Keratinocyte (primary cell): ENCODE measurements around the gene TRAF2. TPM values are rescaled to one million over a fixed set of nuclear protein-coding genes. Genes with fewer than 3 reads are reported as not detected.

Source experiments
- DNase-seq: peaks from one replicate; pipeline ENCODE4 v3.0.0-alpha.2; 2011; ENCODE audit warnings: low read depth, missing footprints, low spot score
- FAIRE-seq: peaks from 2 replicates; lab custom pipeline; 2011; peaks lifted over from hg19 to GRCh38; lab: Jason Lieb, UNC
- H2AFZ ChIP-seq: 2 replicates; pipeline ENCODE4 v1.6.0; 2012; ENCODE audit warnings: low read length, control low read depth, inconsistent platforms; ENCODE audit not compliant: control insufficient read depth
- H3K27ac ChIP-seq: 2 replicates; pipeline ENCODE4 v1.5.1; 2011; ENCODE audit warnings: low read length; ENCODE audit not compliant: control insufficient read depth, insufficient read depth
- H3K27me3 ChIP-seq: 3 replicates; pipeline ENCODE4 v1.6.0; 2011; ENCODE audit warnings: low read length; ENCODE audit not compliant: control insufficient read depth, insufficient read depth; ENCODE audit errors: extremely low read depth
- H3K36me3 ChIP-seq, 2 experiments: 2 replicates in 1 of 2; 3 replicates in 1 of 2; pipeline ENCODE4 v1.5.1; 2011; ENCODE audit warnings: low read length in 2 of 2, mild to moderate bottlenecking in 1 of 2; ENCODE audit not compliant: control insufficient read depth in 2 of 2, insufficient read depth in 2 of 2; ENCODE audit errors: extremely low read depth in 1 of 2
- H3K4me1 ChIP-seq: 3 replicates; pipeline ENCODE4 v1.5.1; 2011; ENCODE audit warnings: low read length; ENCODE audit not compliant: control insufficient read depth, insufficient read depth; ENCODE audit errors: extremely low read depth
- H3K4me2 ChIP-seq: 3 replicates; pipeline ENCODE4 v1.6.0; 2011; ENCODE audit warnings: low read depth, low read length; ENCODE audit not compliant: control insufficient read depth, insufficient read depth; ENCODE audit errors: extremely low read depth
- H3K4me3 ChIP-seq, 3 experiments: fragments of 200-600 bp in 1 of 3; sonication (generic) in 1 of 3; 2 replicates in 2 of 3; 3 replicates in 1 of 3; pipeline ENCODE4 v1.5.1; 2011 to 2016; ENCODE audit warnings: low read length in 3 of 3, mild to moderate bottlenecking in 3 of 3, control low read depth in 2 of 3, inconsistent platforms in 1 of 3, low read depth in 1 of 3, mixed read lengths in 1 of 3, mixed run types in 1 of 3, moderate library complexity in 1 of 3; ENCODE audit not compliant: control insufficient read depth in 2 of 3, insufficient read depth in 2 of 3; ENCODE audit errors: extremely low read depth in 1 of 3
- H3K79me2 ChIP-seq: 2 replicates; pipeline ENCODE4 v1.6.0; 2012; ENCODE audit warnings: low read length; ENCODE audit not compliant: control insufficient read depth, insufficient read depth
- H3K9ac ChIP-seq: 3 replicates; pipeline ENCODE4 v1.6.0; 2011; ENCODE audit warnings: low read length; ENCODE audit not compliant: control insufficient read depth, insufficient read depth; ENCODE audit errors: extremely low read depth
- H3K9me1 ChIP-seq: 3 replicates; pipeline ENCODE4 v1.6.0; 2011; ENCODE audit warnings: low read length; ENCODE audit not compliant: control insufficient read depth, insufficient read depth; ENCODE audit errors: extremely low read depth
- H3K9me3 ChIP-seq: 2 replicates; pipeline ENCODE4 v1.5.1; 2012; ENCODE audit warnings: low read depth, low read length; ENCODE audit not compliant: control insufficient read depth
- H4K20me1 ChIP-seq: 3 replicates; pipeline ENCODE4 v1.6.0; 2011; ENCODE audit warnings: low read length; ENCODE audit not compliant: control insufficient read depth, insufficient read depth; ENCODE audit errors: extremely low read depth
- EZH2 ChIP-seq: IDR thresholded peaks from one replicate; pipeline ENCODE4 v1.6.1; 2012; ENCODE audit warnings: inconsistent platforms, mild to moderate bottlenecking, low read length, moderate library complexity
- dilution Hi-C: fragments of 300-500 bp; cut with MboI; formaldehyde crosslinking; loops from one replicate; pipeline ENCODE4 v1.7.0; 2020; ENCODE audit warnings: low sequenced_read_pairs; ENCODE audit not compliant: extremely low pct_ligation_motif_present
- polyA plus RNA-seq, 5 experiments: library from polyadenylated mRNA; depleted of rRNA in 3 of 5; stranded (reverse) in 3 of 5; stranded (forward) in 1 of 5; unstranded in 1 of 5; fragments of >200 nt; gene quantifications; 1 replicate in 1 of 5; 2 replicates in 3 of 5; 3 replicates in 1 of 5; pipeline versions ENCODE4 v1.2.1 to v1.2.3, GENCODE V29; 2011 to 2012; ENCODE audit warnings: missing spikeins in 2 of 5, low read depth in 1 of 5, low replicate concordance in 1 of 5
- small RNA-seq, 3 experiments: library from RNA; depleted of rRNA; stranded (forward); fragments of <200 nt; gene quantifications; one replicate each; pipeline ENCODE3, GENCODE V24; 2012; ENCODE audit warnings: low read depth in 3 of 3, low replicate concordance in 1 of 3; ENCODE audit not compliant: insufficient read length in 3 of 3
- TF ChIP-seq, protein P1 (sequence below), 3 experiments: IDR thresholded peaks in 1 of 3; conservative IDR thresholded peaks in 1 of 3; optimal IDR thresholded peaks in 1 of 3; 2 replicates in 2 of 3; 3 replicates in 1 of 3; pipeline versions ENCODE3 to v1.5.1; 2011; ENCODE audit warnings: low read length in 3 of 3, mild to moderate bottlenecking in 3 of 3, moderate library complexity in 2 of 3, control low read depth in 1 of 3, inconsistent platforms in 1 of 3; ENCODE audit not compliant: insufficient read depth in 2 of 3; ENCODE audit errors: extremely low read depth in 1 of 3

Gene TRAF2
- polyA plus RNA-seq, 1 donor (not counting 4 experiments of a cell fraction or from before 2014, with no cell fraction given) = 9.9 TPM

DNA sequence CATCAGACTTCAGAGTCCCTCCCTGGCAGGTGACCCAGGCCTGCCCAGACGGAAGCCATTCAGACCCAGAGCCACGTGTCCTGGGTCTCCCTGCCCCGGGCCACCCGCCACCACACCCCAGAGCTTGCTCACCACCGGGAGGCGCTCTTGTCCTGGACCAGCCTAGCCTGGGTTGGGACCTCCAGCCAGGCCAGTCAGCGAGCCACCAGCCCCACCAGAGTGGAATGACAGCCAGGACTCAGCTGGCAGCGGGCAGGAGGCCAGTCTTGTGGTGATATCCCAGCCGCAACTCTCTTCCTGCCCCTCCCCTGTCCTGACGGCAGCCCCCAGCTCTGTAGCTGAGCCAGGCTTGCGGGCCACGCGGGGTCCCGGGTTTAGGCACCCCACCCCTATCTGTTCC lies 89.3 kb downstream of the TRAF2 start:
- Histone ChIP-seq H3K4me1 (peaks cover 8% of the 10 kb centered on the region), H3K9me3 (no peaks in the 10 kb centered on the region), H2AFZ (no peak overlapping the region), H4K20me1 (no peaks in the 10 kb centered on the region), H3K9ac (no peak overlapping the region), H3K27ac (no peak overlapping the region), H3K27me3 (no peaks in the 10 kb centered on the region), H3K4me3 (no peak overlapping the region), H3K79me2 (no peaks in the 10 kb centered on the region), H3K36me3 (no peaks in the 10 kb centered on the region), H3K4me2 (no peak overlapping the region), H3K9me1 (no peaks in the 10 kb centered on the region)
- FAIRE-seq (no peak), DNase-seq (no peak)
- TF ChIP-seq, protein P1, sequence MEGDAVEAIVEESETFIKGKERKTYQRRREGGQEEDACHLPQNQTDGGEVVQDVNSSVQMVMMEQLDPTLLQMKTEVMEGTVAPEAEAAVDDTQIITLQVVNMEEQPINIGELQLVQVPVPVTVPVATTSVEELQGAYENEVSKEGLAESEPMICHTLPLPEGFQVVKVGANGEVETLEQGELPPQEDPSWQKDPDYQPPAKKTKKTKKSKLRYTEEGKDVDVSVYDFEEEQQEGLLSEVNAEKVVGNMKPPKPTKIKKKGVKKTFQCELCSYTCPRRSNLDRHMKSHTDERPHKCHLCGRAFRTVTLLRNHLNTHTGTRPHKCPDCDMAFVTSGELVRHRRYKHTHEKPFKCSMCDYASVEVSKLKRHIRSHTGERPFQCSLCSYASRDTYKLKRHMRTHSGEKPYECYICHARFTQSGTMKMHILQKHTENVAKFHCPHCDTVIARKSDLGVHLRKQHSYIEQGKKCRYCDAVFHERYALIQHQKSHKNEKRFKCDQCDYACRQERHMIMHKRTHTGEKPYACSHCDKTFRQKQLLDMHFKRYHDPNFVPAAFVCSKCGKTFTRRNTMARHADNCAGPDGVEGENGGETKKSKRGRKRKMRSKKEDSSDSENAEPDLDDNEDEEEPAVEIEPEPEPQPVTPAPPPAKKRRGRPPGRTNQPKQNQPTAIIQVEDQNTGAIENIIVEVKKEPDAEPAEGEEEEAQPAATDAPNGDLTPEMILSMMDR (optimal IDR thresholded peaks at IDR 0.05 in 1 of 3, IDR thresholded peaks at IDR 0.05 in 1 of 3, conservative IDR thresholded peaks at IDR 0.05 in 1 of 3; ENCODE audit: extremely low read depth in 1 of 3, insufficient read depth in 2 of 3, low read length in 3 of 3) = peak in 2 of 3 experiments; percentile 25
- TF ChIP-seq EZH2 = no peak
- dilution Hi-C loops = no loop called here

Small RNAs within 50 kb of the gene (small RNA-seq; reads per million reads assigned to genes)
- gene MIR4479 = 0 reads per million in 3 experiments

Other genes starting within 250 kb of the TRAF2 start
- gene EGFL7, start 223.6 kb upstream of the TRAF2 start, polyA plus RNA-seq = 4.2 to 10.5 TPM (median 6.2 TPM) in 3 replicates
- 26.5 to 35.5 TPM (median 34.7 TPM) in 3 replicates for gene AGPAT2, start 199.1 kb upstream of the TRAF2 start, polyA plus RNA-seq
- gene DIPK1B, start 173.9 kb upstream of the TRAF2 start, polyA plus RNA-seq = 0.03 to 0.26 TPM in 2 of 3 replicates, not detected in the other
- gene LCN10, start 143.6 kb upstream of the TRAF2 start, polyA plus RNA-seq = not detected in 3 replicates
- gene LCN6, start 138.0 kb upstream of the TRAF2 start, polyA plus RNA-seq = not detected in 3 replicates
- gene LCN8, start 128.3 kb upstream of the TRAF2 start, polyA plus RNA-seq = not detected in 3 replicates
- not detected in 3 replicates for gene LCN15, start 122.0 kb upstream of the TRAF2 start, polyA plus RNA-seq
- gene TMEM141, start 95.2 kb upstream of the TRAF2 start, polyA plus RNA-seq = 85.5 to 118 TPM (median 99.9 TPM) in 3 replicates
- gene CCDC183, start 90.2 kb upstream of the TRAF2 start, polyA plus RNA-seq = 0.03 to 0.08 TPM (median 0.06 TPM) in 3 replicates
- 46.3 to 51.1 TPM (median 51.0 TPM) in 3 replicates for gene RABL6, start 78.6 kb upstream of the TRAF2 start, polyA plus RNA-seq
- gene AJM1, start 44.0 kb upstream of the TRAF2 start, polyA plus RNA-seq = 0.10 to 0.21 TPM (median 0.12 TPM) in 3 replicates
- 68.8 to 113 TPM (median 97.9 TPM) in 3 replicates for gene PHPT1, start 37.1 kb upstream of the TRAF2 start, polyA plus RNA-seq
- gene MAMDC4, start 34.2 kb upstream of the TRAF2 start, polyA plus RNA-seq = 0.49 to 0.82 TPM (median 0.62 TPM) in 3 replicates
- gene EDF1, start 20.2 kb upstream of the TRAF2 start, polyA plus RNA-seq = 329 to 354 TPM (median 343 TPM) in 3 replicates
- 23.0 to 47.2 TPM (median 34.5 TPM) in 3 replicates for gene FBXW5, start 58.2 kb downstream of the TRAF2 start, polyA plus RNA-seq
- gene C8G, start 58.7 kb downstream of the TRAF2 start, polyA plus RNA-seq = 0.24 to 0.72 TPM (median 0.32 TPM) in 3 replicates
- gene LCN12, start 65.8 kb downstream of the TRAF2 start, polyA plus RNA-seq = 0.22 TPM in 1 of 3 replicates, not detected in the others
- gene PTGDS, start 91.0 kb downstream of the TRAF2 start, polyA plus RNA-seq = not detected in 3 replicates
- gene LCNL1, start 96.5 kb downstream of the TRAF2 start, polyA plus RNA-seq = not detected in 3 replicates
- gene PAXX, start 105.9 kb downstream of the TRAF2 start, polyA plus RNA-seq = 11.2 to 14.6 TPM (median 13.6 TPM) in 3 replicates
- gene CLIC3, start 110.1 kb downstream of the TRAF2 start, polyA plus RNA-seq = 5.5 to 36.0 TPM (median 9.4 TPM) in 3 replicates
- 1.3 to 4.2 TPM (median 1.4 TPM) in 3 replicates for gene ABCA2, start 141.7 kb downstream of the TRAF2 start, polyA plus RNA-seq
- not detected in 3 replicates for gene FUT7, start 145.6 kb downstream of the TRAF2 start, polyA plus RNA-seq
- gene NPDC1, start 159.7 kb downstream of the TRAF2 start, polyA plus RNA-seq = 9.8 to 23.8 TPM (median 10.6 TPM) in 3 replicates
- 0.52 to 1.3 TPM (median 0.65 TPM) in 3 replicates for gene ENTPD2, start 167.5 kb downstream of the TRAF2 start, polyA plus RNA-seq
- gene SAPCD2, start 184.0 kb downstream of the TRAF2 start, polyA plus RNA-seq = 0.90 to 1.6 TPM (median 1.2 TPM) in 3 replicates
- gene UAP1L1, start 191.0 kb downstream of the TRAF2 start, polyA plus RNA-seq = 2.7 to 4.3 TPM (median 4.3 TPM) in 3 replicates
- 31.4 to 48.2 TPM (median 34.3 TPM) in 3 replicates for gene MAN1B1, start 200.5 kb downstream of the TRAF2 start, polyA plus RNA-seq
- 29.7 to 93.1 TPM (median 35.3 TPM) in 3 replicates for gene DPP7, start 228.2 kb downstream of the TRAF2 start, polyA plus RNA-seq